GM19324 (cell line): Measurements from ENCODE around the gene SHISAL1.

ENCODE experiments used
- ATAC-seq: cut with Tn5 transposase; IDR thresholded peaks from one replicate; pipeline ENCODE4 v1.9.1; 2021; ENCODE audit warnings: mild to moderate bottlenecking, moderate library complexity; ENCODE audit not compliant: unreplicated experiment, low FRiP score

SHISAL1 gene

GRCh38 chr22:44197271-44197670 lies 115.5 kb downstream of the SHISAL1 start:
- no peak for ATAC-seq

- ATAC-seq, result no peak
Measured at GRCh38 chr22:44196731-44197131, 116.0 kb downstream of the SHISAL1 start.

DNA sequence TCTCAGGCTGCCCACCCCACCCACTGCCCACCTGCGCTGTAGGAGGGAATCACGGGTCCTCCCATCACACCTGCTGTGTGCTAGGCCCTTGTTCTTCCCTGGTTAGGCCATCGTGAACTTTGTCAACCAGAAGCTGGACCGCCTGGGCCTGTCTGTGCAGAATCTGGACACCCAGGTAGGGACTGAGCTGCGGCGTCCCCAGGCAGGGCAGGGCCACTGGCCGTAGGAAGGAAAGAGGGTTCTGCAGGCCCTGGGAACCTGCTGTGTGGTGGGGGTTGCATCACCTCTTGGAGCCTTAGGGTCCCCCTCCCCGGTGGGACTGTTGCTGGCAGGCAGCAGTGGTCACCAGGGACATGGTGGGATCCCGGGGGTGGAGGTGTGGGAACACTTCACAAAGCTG lies 116.5 kb downstream of the SHISAL1 start:
- ATAC-seq, result no peak

GRCh38 chr22:44195189-44195871 lies 117.4 kb downstream of the SHISAL1 start:
- no peak for ATAC-seq

- no peak for ATAC-seq
Measured at GRCh38 chr22:44194569-44194968, 118.2 kb downstream of the SHISAL1 start.
